SIG-M5 (cell line): ENCODE results near the gene KRTAP9-6.
"Not testable (repeated sequence)": the region's sequence is repeated elsewhere in the genome, so short reads cannot be mapped to it uniquely, and the experiment has no call there.

Source experiments
- DNase-seq: peaks from one replicate; lab custom pipeline; 2025; lab: John Stamatoyannopoulos, UW

KRTAP9-6 gene

GRCh38 chr17:41265078-41265477 lies at the start of gene KRTAP9-6:
KRTAP9-6 (plus strand) TSS chr17:41265378; CDS start chr17:41265378, 0 bp downstream.
- DNase-seq: no peak

- no peak for DNase-seq
Measured at GRCh38 chr17:41215681-41216080, 49.5 kb upstream of the KRTAP9-6 start.

- DNase-seq: no peak
Measured at GRCh38 chr17:41223821-41224220, 41.4 kb upstream of the KRTAP9-6 start.

- DNase-seq: no peak
Measured at GRCh38 chr17:41226051-41226450, 39.1 kb upstream of the KRTAP9-6 start.

- not testable (repeated sequence) for DNase-seq
Measured at GRCh38 chr17:41226598-41227095, 38.5 kb upstream of the KRTAP9-6 start, which contains the start of gene KRTAP9-2. KRTAP9-2 (plus strand) TSS chr17:41226648; CDS start chr17:41226655, 7 bp downstream.

- no peak for DNase-seq
Measured at GRCh38 chr17:41230094-41230493, 35.1 kb upstream of the KRTAP9-6 start.

- no peak for DNase-seq
Measured at GRCh38 chr17:41231731-41232130, 33.4 kb upstream of the KRTAP9-6 start.

- not testable (repeated sequence) for DNase-seq
Measured at GRCh38 chr17:41232399-41233105, 32.6 kb upstream of the KRTAP9-6 start, which contains the start of gene KRTAP9-3. KRTAP9-3 (plus strand) TSS chr17:41232449; CDS start chr17:41232502, 53 bp downstream.

GRCh38 chr17:41237116-41237515 lies 28.1 kb upstream of the KRTAP9-6 start:
- DNase-seq: not testable (repeated sequence)

GRCh38 chr17:41237949-41238437 lies 27.2 kb upstream of the KRTAP9-6 start, which contains the start of gene KRTAP9-8:
KRTAP9-8 (plus strand) TSS chr17:41237999; CDS start chr17:41238052, 53 bp downstream.
- DNase-seq: not testable (repeated sequence)

GRCh38 chr17:41246995-41247787 lies 18.0 kb upstream of the KRTAP9-6 start:
- DNase-seq: not testable (repeated sequence)

GRCh38 chr17:41249637-41250240 lies 15.4 kb upstream of the KRTAP9-6 start, which contains the start of gene KRTAP9-4:
KRTAP9-4 (plus strand) TSS chr17:41249687; CDS start chr17:41249721, 34 bp downstream.
- not testable (repeated sequence) for DNase-seq

- no peak for DNase-seq
Measured at GRCh38 chr17:41251261-41251660, 13.9 kb upstream of the KRTAP9-6 start.

GRCh38 chr17:41254861-41255260 lies 10.3 kb upstream of the KRTAP9-6 start:
- no peak for DNase-seq

- DNase-seq: not testable (repeated sequence)
Measured at GRCh38 chr17:41255381-41256290, 9.5 kb upstream of the KRTAP9-6 start, which contains the start of gene KRTAP9-9. KRTAP9-9 (plus strand) TSS chr17:41255384.

GRCh38 chr17:41256291-41256685 lies 8.9 kb upstream of the KRTAP9-6 start:
- no peak for DNase-seq

- no peak for DNase-seq
Measured at GRCh38 chr17:41258406-41258805, 6.8 kb upstream of the KRTAP9-6 start.

- no peak for DNase-seq
Measured at GRCh38 chr17:41263212-41263611, 2.0 kb upstream of the KRTAP9-6 start.

GRCh38 chr17:41264599-41264998 lies 579 bp upstream of the KRTAP9-6 start:
- no peak for DNase-seq

GRCh38 chr17:41267711-41268110 lies 2.5 kb downstream of the KRTAP9-6 start:
- no peak for DNase-seq

GRCh38 chr17:41271323-41271722 lies 6.1 kb downstream of the KRTAP9-6 start:
- DNase-seq: not testable (repeated sequence)
